ENCODE measurements around the gene ZBTB5.
"Not testable (repeated sequence)": the region's sequence is repeated elsewhere in the genome, so short reads cannot be mapped to it uniquely, and the experiment has no call there.

The ZBTB5 gene

GRCh38 chr9:37404590-37404989 lies 60.7 kb downstream of the ZBTB5 start:
- no peak for TF ChIP-seq CTCF (IDR thresholded peaks at IDR 0.05; ENCODE audit: borderline replicate concordance, extremely low read depth, low read length, poor library complexity, severe bottlenecking)
- no peak for TF ChIP-seq EZH2 (IDR thresholded peaks at IDR 0.05; ENCODE audit: borderline replicate concordance, low read depth, low read length, severe bottlenecking)
- DNase-seq = no peak
- no peaks in the 10 kb centered on the region for H3K9me3 ChIP-seq (ENCODE audit: insufficient read depth, low read length, severe bottlenecking)
- no peak overlapping the region for H3K9ac ChIP-seq (ENCODE audit: low read depth, low read length)
- H3K79me2 ChIP-seq (ENCODE audit: insufficient read depth, low read length) = no peaks in the 10 kb centered on the region
- H3K27ac ChIP-seq (ENCODE audit: low read length) = no peak overlapping the region
- no peaks in the 10 kb centered on the region for H3K36me3 ChIP-seq (ENCODE audit: insufficient read depth, low read length)
- ATAC-seq (ENCODE audit: insufficient read depth, low read depth) = no peak
- H4K20me1 ChIP-seq (ENCODE audit: insufficient read depth, low read length) = no peaks in the 10 kb centered on the region
- H3K27me3 ChIP-seq (ENCODE audit: insufficient read depth, low read length, poor library complexity) = no peaks in the 10 kb centered on the region
- no peak overlapping the region for H2AFZ ChIP-seq (ENCODE audit: low read depth, low read length)
- H3K4me3 ChIP-seq (ENCODE audit: low read depth in 1 of 2, low read length in 2 of 2) = no peak overlapping the region
- H3K4me1 ChIP-seq (ENCODE audit: insufficient read depth, low read length) = no peaks in the 10 kb centered on the region
- no peak overlapping the region for H3K4me2 ChIP-seq (ENCODE audit: insufficient read depth, low read length)

DNA sequence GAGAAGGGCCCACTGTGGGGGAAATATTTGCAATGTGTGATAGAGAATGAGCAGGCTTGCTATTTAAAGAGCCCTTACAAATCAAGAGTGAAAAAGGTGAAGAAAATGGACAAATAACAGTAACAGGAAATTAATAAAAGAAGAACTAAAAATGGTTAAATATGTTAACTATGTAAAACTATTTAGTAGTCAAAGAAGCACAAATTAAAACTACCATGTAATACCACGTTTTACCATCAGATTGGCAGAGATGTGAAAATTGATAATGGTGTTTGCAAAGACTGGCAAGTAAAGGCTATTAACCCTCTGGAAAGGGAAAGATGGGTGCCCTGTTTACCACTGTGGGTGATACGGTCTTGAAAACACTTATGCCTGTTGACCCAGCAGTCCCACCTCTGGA lies 65.9 kb downstream of the ZBTB5 start:
- Histone ChIP-seq H3K4me1 (ENCODE audit: insufficient read depth, low read length) (no peaks in the 10 kb centered on the region), H4K20me1 (ENCODE audit: insufficient read depth, low read length) (no peaks in the 10 kb centered on the region), H3K4me3 (ENCODE audit: low read depth in 1 of 2, low read length in 2 of 2) (no peak overlapping the region), H2AFZ (ENCODE audit: low read depth, low read length) (no peak overlapping the region), H3K9me3 (ENCODE audit: insufficient read depth, low read length, severe bottlenecking) (no peaks in the 10 kb centered on the region), H3K4me2 (ENCODE audit: insufficient read depth, low read length) (no peak overlapping the region), H3K27me3 (ENCODE audit: insufficient read depth, low read length, poor library complexity) (no peaks in the 10 kb centered on the region), H3K27ac (ENCODE audit: low read length) (no peak overlapping the region), H3K79me2 (ENCODE audit: insufficient read depth, low read length) (no peaks in the 10 kb centered on the region), H3K36me3 (ENCODE audit: insufficient read depth, low read length) (no peaks in the 10 kb centered on the region), H3K9ac (ENCODE audit: low read depth, low read length) (no peak overlapping the region)
- ATAC-seq (ENCODE audit: insufficient read depth, low read depth) (no peak), DNase-seq (no peak)
- TF ChIP-seq CTCF (IDR thresholded peaks at IDR 0.05; ENCODE audit: borderline replicate concordance, extremely low read depth, low read length, poor library complexity, severe bottlenecking) (no peak), EZH2 (IDR thresholded peaks at IDR 0.05; ENCODE audit: borderline replicate concordance, low read depth, low read length, severe bottlenecking) (no peak)

GRCh38 chr9:37398464-37399025 lies 66.7 kb downstream of the ZBTB5 start:
- Histone ChIP-seq H3K4me2 (ENCODE audit: insufficient read depth, low read length) (no peak overlapping the region), H2AFZ (ENCODE audit: low read depth, low read length) (no peak overlapping the region), H3K9me3 (ENCODE audit: insufficient read depth, low read length, severe bottlenecking) (no peaks in the 10 kb centered on the region), H3K9ac (ENCODE audit: low read depth, low read length) (no peak overlapping the region), H4K20me1 (ENCODE audit: insufficient read depth, low read length) (no peaks in the 10 kb centered on the region), H3K27me3 (ENCODE audit: insufficient read depth, low read length, poor library complexity) (no peaks in the 10 kb centered on the region), H3K27ac (ENCODE audit: low read length) (no peak overlapping the region), H3K79me2 (ENCODE audit: insufficient read depth, low read length) (no peaks in the 10 kb centered on the region), H3K36me3 (ENCODE audit: insufficient read depth, low read length) (no peaks in the 10 kb centered on the region), H3K4me3 (ENCODE audit: low read depth in 1 of 2, low read length in 2 of 2) (no peak overlapping the region), H3K4me1 (ENCODE audit: insufficient read depth, low read length) (no peaks in the 10 kb centered on the region)
- TF ChIP-seq EZH2 (IDR thresholded peaks at IDR 0.05; ENCODE audit: borderline replicate concordance, low read depth, low read length, severe bottlenecking) = no peak
- ATAC-seq (ENCODE audit: insufficient read depth, low read depth) (no peak), DNase-seq (no peak)

DNA sequence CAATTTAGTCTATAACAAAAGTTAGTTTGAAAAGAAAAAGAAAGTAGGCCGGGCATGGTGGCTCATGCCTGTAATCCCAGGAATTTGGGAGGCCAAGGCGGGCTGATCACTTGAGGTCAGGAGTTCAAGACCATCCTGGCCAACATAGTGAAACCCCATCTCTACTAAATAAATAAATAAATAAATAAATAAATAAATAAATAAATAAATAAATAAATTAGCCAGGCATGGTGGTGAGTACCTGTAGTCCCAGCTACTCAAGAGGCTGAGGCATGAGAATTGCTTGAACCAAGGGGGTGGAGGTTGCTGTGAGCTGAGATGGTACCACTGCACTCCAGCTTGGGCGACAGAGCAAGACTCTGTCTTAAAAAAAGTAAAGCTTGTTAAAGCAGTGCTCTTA lies 67.3 kb downstream of the ZBTB5 start:
- not testable (repeated sequence) for H3K9me3 ChIP-seq (ENCODE audit: insufficient read depth, low read length, severe bottlenecking); H3K27ac ChIP-seq (ENCODE audit: low read length); H4K20me1 ChIP-seq (ENCODE audit: insufficient read depth, low read length); ATAC-seq (ENCODE audit: insufficient read depth, low read depth); H3K4me3 ChIP-seq (ENCODE audit: low read depth in 1 of 2, low read length in 2 of 2); H3K4me2 ChIP-seq (ENCODE audit: insufficient read depth, low read length); H3K4me1 ChIP-seq (ENCODE audit: insufficient read depth, low read length); H3K27me3 ChIP-seq (ENCODE audit: insufficient read depth, low read length, poor library complexity); H3K79me2 ChIP-seq (ENCODE audit: insufficient read depth, low read length); H3K9ac ChIP-seq (ENCODE audit: low read depth, low read length); DNase-seq; H2AFZ ChIP-seq (ENCODE audit: low read depth, low read length); H3K36me3 ChIP-seq (ENCODE audit: insufficient read depth, low read length)

All from DND-41 (cell line).